Renal cortical epithelial cell (primary cell): ENCODE data around the gene SLIRP. TPM values are rescaled to one million over a fixed set of nuclear protein-coding genes. Genes with fewer than 3 reads are reported as not detected.
A peak's percentile ranks its signal among the peaks of the same experiment; 100 is the strongest.
"Not testable (repeated sequence)": the region's sequence is repeated elsewhere in the genome, so short reads cannot be mapped to it uniquely, and the experiment has no call there.

Experiments
- DNase-seq: peaks from one replicate; pipeline ENCODE4 v3.0.0-alpha.2; 2011; ENCODE audit warnings: low read depth
- total RNA-seq: library from RNA; depleted of rRNA; stranded (reverse); fragments of >200 nt; gene quantifications from 2 replicates; pipeline ENCODE4 v1.2.3, GENCODE V29; 2014

The SLIRP gene
- total RNA-seq, 1 donor from 2014 or later = 75.3 TPM

GRCh38 chr14:77741438-77741837 lies 33.5 kb downstream of the SLIRP start:
- DNase-seq = no peak

GRCh38 chr14:77746064-77746702 lies 38.3 kb downstream of the SLIRP start:
- DNase-seq = no peak

GRCh38 chr14:77747425-77747824 lies 39.5 kb downstream of the SLIRP start:
- not testable (repeated sequence) for DNase-seq

- DNase-seq = no peak
These were observed 44.4 kb downstream of the SLIRP start for GRCh38 chr14:77752266-77752665.

- DNase-seq = no peak
These were observed 45.1 kb downstream of the SLIRP start for GRCh38 chr14:77752799-77753516.

- DNase-seq = peak; percentile 57
These were observed 52.7 kb downstream of the SLIRP start, which contains the start of gene SNW1 for GRCh38 chr14:77760381-77761204. SNW1 (minus strand) TSS chr14:77761156; CDS start chr14:77761127, 29 bp downstream.

GRCh38 chr14:77761205-77761931 lies 53.5 kb downstream of the SLIRP start:
- peak; percentile 95 for DNase-seq

- DNase-seq = no peak
These were observed 55.4 kb downstream of the SLIRP start for GRCh38 chr14:77763316-77763715.

GRCh38 chr14:77763978-77764377 lies 56.1 kb downstream of the SLIRP start:
- DNase-seq = no peak

Other genes with a start within 250 kb of the SLIRP start
- 1.3 and 1.7 TPM in 2 replicates for gene ISM2, start 209.3 kb upstream of the SLIRP start, total RNA-seq
- gene SPTLC2, start 91.5 kb upstream of the SLIRP start, total RNA-seq = 67.6 and 149 TPM in 2 replicates
- 9.0 and 10.0 TPM in 2 replicates for gene ALKBH1, start 80 bp upstream of the SLIRP start, total RNA-seq
- gene SNW1, start 53.1 kb downstream of the SLIRP start, total RNA-seq = 57.0 and 58.7 TPM in 2 replicates
- gene ADCK1, start 92.0 kb downstream of the SLIRP start, total RNA-seq = 3.1 and 8.9 TPM in 2 replicates